CD4-positive, alpha-beta memory T cell (primary cell): ENCODE measurements around the gene C4BPB. TPM values are rescaled to one million over a fixed set of nuclear protein-coding genes. Genes with fewer than 3 reads are reported as not detected.

Source experiments
- CTCF ChIA-PET: fragments of 350-600 bp; sonication (Branson Sonifier 250); formaldehyde crosslinking; loops from one replicate; lab custom pipeline; 2021; ENCODE audit warnings: inconsistent platforms; ENCODE audit not compliant: partially characterized antibody; lab: Charles Lee
- POLR2A ChIA-PET: fragments of 350-600 bp; sonication (Branson Sonifier 250); formaldehyde crosslinking; loops from one replicate; lab custom pipeline; 2021; ENCODE audit not compliant: partially characterized antibody; lab: Charles Lee
- DNase-seq, 5 donors: peaks; one replicate each; pipeline versions ENCODE4 v3.0.0 to v3.0.0-alpha.2; 2020 to 2022; ENCODE audit warnings: mixed read lengths in 1 of 5
- H3K27ac ChIP-seq: one replicate; pipeline ENCODE4 v1.7.0; 2013; ENCODE audit warnings: low read depth, low read length
- H3K27me3 ChIP-seq: 2 replicates; pipeline ENCODE4 v1.7.0; 2013; ENCODE audit warnings: mild to moderate bottlenecking, low read length, moderate library complexity; ENCODE audit not compliant: insufficient read depth
- H3K36me3 ChIP-seq: 2 replicates; pipeline ENCODE4 v1.7.0; 2013; ENCODE audit warnings: mild to moderate bottlenecking, low read length, moderate library complexity; ENCODE audit not compliant: insufficient read depth
- H3K4me1 ChIP-seq: 2 replicates; pipeline ENCODE4 v1.7.0; 2013; ENCODE audit warnings: mild to moderate bottlenecking, low read length, moderate library complexity; ENCODE audit not compliant: insufficient read depth
- H3K4me3 ChIP-seq, 2 donors: one replicate each; pipeline ENCODE4 v1.7.0; 2013; ENCODE audit warnings: low read length in 2 of 2, mild to moderate bottlenecking in 1 of 2
- H3K9me3 ChIP-seq, 2 donors: one replicate each; pipeline ENCODE4 v1.7.0; 2013; ENCODE audit warnings: low read length in 2 of 2, control low read depth in 1 of 2; ENCODE audit not compliant: control insufficient read depth in 1 of 2
- H3K27ac Mint-ChIP-seq, 7 donors: one replicate each; pipeline ENCODE4 v1.8.0; 2020 to 2021; ENCODE audit warnings: mixed read lengths in 7 of 7, mild to moderate bottlenecking in 6 of 7, inconsistent platforms in 3 of 7, moderate library complexity in 3 of 7
- H3K27me3 Mint-ChIP-seq, 2 donors: one replicate each; pipeline ENCODE4 v1.8.0; 2020 to 2021; ENCODE audit warnings: mixed read lengths in 2 of 2
- H3K36me3 Mint-ChIP-seq, 2 donors: one replicate each; pipeline ENCODE4 v1.8.0; 2020 to 2021; ENCODE audit warnings: mixed read lengths in 2 of 2, inconsistent platforms in 1 of 2, mild to moderate bottlenecking in 1 of 2
- H3K4me1 Mint-ChIP-seq, 4 donors: one replicate each; pipeline ENCODE4 v1.8.0; 2020 to 2021; ENCODE audit warnings: mixed read lengths in 4 of 4, mild to moderate bottlenecking in 1 of 4
- H3K4me3 Mint-ChIP-seq, 8 donors: one replicate each; pipeline ENCODE4 v1.8.0; 2020 to 2021; ENCODE audit warnings: mixed read lengths in 8 of 8, mild to moderate bottlenecking in 7 of 8, moderate library complexity in 6 of 8, inconsistent platforms in 3 of 8
- H3K9me3 Mint-ChIP-seq, 8 donors: one replicate each; pipeline ENCODE4 v1.8.0; 2020 to 2021; ENCODE audit warnings: mixed read lengths in 8 of 8, mild to moderate bottlenecking in 5 of 8, inconsistent platforms in 3 of 8, moderate library complexity in 1 of 8
- intact Hi-C: fragments of 100-400 bp; cut with micrococcal nuclease; formaldehyde crosslinking; loops from one replicate; pipeline ENCODE4 v1.15.1; 2023
- polyA plus RNA-seq, 2 donors: library from polyadenylated mRNA; unstranded; fragments of 300-500 nt; fragmentation: Illumina TruSeq; gene quantifications; one replicate each; pipeline ENCODE4 v1.2.3, GENCODE V29; 2021
- total RNA-seq, 2 experiments: library from RNA; stranded (reverse); gene quantifications; one replicate each; pipeline ENCODE4 v1.2.3, GENCODE V29; 2021

C4BPB gene
- total and polyA plus RNA-seq, 4 experiments from 2014 or later = 0.35 to 0.90 TPM; not detected in 2

DNA sequence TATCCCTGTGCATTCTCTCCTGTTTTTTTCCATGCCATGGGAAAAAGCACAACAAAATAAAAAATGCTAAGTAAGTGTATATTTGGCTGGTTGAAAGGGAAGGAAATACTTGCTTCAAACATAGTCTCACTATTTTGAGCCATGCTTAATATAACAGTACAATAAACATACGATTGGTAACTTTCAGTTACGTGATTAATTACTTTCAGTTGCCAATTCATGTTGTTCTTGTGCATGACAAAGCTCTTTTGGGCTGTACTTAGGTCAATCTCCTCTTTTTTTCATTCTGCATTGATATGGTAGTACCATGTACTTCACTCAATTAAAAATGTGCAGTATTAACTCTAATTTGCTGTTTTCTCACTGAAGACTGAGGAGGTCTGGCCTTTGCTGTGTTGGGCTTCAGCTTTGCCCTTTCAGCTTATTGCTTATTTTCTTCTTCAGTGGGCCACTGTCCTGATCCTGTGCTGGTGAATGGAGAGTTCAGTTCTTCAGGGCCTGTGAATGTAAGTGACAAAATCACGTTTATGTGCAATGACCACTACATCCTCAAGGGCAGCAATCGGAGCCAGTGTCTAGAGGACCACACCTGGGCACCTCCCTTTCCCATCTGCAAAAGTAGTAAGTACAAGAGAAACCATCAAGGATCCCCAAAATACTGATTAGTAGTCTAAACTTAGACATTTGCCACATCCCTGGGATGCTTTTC lies 2.7 kb downstream of the C4BPB start:
- Mint-ChIP-seq H3K9me3 (no peaks in the 10 kb centered on the region), H3K4me1 (peaks cover 0 to 5% (median 2%) of the 10 kb centered on the region in 4 donors), H3K36me3 (no peaks in the 10 kb centered on the region), H3K4me3 (no peak overlapping the region), H3K27ac (no peak overlapping the region), H3K27me3 (peaks cover 7 to 9% of the 10 kb centered on the region in 2 donors)
- ChIA-PET POLR2A (no interaction called here), CTCF (interaction anchor here (3.9 kb wide), 1 partner anchor 314 kb away, joined by 13 read pairs; no protein-coding TSS in a partner anchor)
- no peak overlapping the region for H3K27ac ChIP-seq
- no peak for DNase-seq
- intact Hi-C loops = no loop called here
- no peaks in the 10 kb centered on the region for H3K9me3 ChIP-seq
- H3K27me3 ChIP-seq = no peaks in the 10 kb centered on the region
- H3K36me3 ChIP-seq = no peaks in the 10 kb centered on the region
- no peaks in the 10 kb centered on the region for H3K4me1 ChIP-seq
- H3K4me3 ChIP-seq = no peak overlapping the region

DNA sequence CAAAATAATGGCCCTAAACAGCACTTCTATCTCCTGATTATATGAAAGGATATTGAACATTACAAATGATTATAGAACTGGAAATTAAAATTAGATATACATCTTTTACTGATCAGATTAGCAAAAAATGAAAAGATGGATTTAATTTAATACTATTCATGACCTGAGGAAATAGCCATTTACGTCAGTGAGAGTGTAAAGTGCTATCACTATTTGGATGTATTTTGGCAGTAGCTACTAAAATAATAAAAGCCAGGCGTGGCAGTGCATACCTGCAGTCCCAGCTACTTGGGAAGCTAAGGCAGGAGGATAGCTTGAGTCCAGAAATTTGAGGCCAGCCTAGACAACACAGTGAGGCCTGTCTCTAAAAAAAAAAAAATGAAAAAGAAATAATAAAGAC lies 5.3 kb downstream of the C4BPB start:
- peaks cover 9% of the 10 kb centered on the region in 2 donors for H3K27me3 Mint-ChIP-seq
- Histone ChIP-seq H3K36me3 (no peaks in the 10 kb centered on the region), H3K27ac (no peak overlapping the region), H3K27me3 (no peaks in the 10 kb centered on the region), H3K4me1 (no peaks in the 10 kb centered on the region), H3K4me3 (no peak overlapping the region), H3K9me3 (no peaks in the 10 kb centered on the region)
- no peaks in the 10 kb centered on the region for H3K9me3 Mint-ChIP-seq
- no peak overlapping the region for H3K27ac Mint-ChIP-seq
- no peak for DNase-seq
- peaks cover 0 to 5% (median 2%) of the 10 kb centered on the region in 4 donors for H3K4me1 Mint-ChIP-seq
- CTCF ChIA-PET = interaction anchor here (0.8 to 1.9 kb wide), 2 partner anchors 14 to 311 kb away, joined by 4 to 7 read pairs; no protein-coding TSS in a partner anchor
- H3K36me3 Mint-ChIP-seq = no peaks in the 10 kb centered on the region
- H3K4me3 Mint-ChIP-seq = no peak overlapping the region
- intact Hi-C loops = no loop called here
- POLR2A ChIA-PET = no interaction called here

DNA sequence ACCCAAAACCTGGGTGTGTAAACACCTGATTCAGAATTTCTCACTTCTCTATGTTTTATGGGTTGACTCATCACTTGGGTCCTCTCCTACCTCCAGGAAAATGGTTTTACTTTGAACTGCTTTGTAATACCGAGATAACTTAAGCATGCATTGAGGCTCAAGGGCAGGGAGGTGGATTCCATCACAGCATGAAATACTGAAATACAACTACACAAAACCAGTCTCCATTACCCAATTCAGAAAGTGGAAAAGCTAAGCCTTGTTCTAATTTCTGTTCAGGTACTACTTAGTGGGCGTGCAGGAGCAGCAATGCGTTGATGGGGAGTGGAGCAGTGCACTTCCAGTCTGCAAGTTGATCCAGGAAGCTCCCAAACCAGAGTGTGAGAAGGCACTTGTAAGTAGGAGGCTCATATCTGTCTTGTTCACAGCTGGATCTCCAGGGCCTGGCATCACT lies 9.2 kb downstream of the C4BPB start:
- H3K27ac Mint-ChIP-seq = no peak overlapping the region
- POLR2A ChIA-PET = interaction anchor here (0.8 kb wide), 1 partner anchor 223 kb away, joined by 3 read pairs; no protein-coding TSS in a partner anchor
- intact Hi-C loops = no loop called here

DNA sequence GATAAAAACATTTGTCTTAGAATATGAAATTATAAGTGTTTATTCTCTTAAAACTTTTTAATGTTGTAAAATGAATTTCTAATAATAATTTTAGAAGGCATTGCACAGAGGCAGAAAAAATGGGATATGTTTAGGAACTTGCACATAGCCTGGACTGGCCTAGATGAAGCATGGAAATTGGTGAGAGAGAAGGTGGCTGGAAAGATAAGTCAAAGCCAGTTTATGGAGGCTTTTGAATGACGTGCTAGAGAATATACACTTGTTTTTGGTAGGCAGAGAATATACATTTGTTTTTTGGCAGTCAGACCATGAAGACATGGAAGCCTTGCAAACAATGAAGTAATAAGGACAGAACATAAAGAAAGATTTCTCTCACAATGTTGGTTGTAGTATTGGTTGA lies 13.1 kb downstream of the C4BPB start:
- intact Hi-C loops = no loop called here
- Histone ChIP-seq H3K36me3 (no peaks in the 10 kb centered on the region), H3K4me1 (no peaks in the 10 kb centered on the region), H3K27me3 (no peaks in the 10 kb centered on the region), H3K9me3 (no peaks in the 10 kb centered on the region), H3K27ac (no peak overlapping the region), H3K4me3 (no peak overlapping the region)
- ChIA-PET CTCF (no interaction called here), POLR2A (no interaction called here)
- Mint-ChIP-seq H3K9me3 (no peaks in the 10 kb centered on the region), H3K27me3 (peaks cover 5 to 10% of the 10 kb centered on the region in 2 donors), H3K36me3 (no peaks in the 10 kb centered on the region), H3K4me3 (no peak overlapping the region), H3K27ac (no peak overlapping the region), H3K4me1 (no peaks in the 10 kb centered on the region)
- DNase-seq = no peak

More for the DNA sequence above, 9.2 kb downstream of the C4BPB start:
- no peak for DNase-seq
- Histone ChIP-seq H3K27ac (no peak overlapping the region), H3K36me3 (no peaks in the 10 kb centered on the region), H3K4me1 (no peaks in the 10 kb centered on the region), H3K4me3 (no peak overlapping the region), H3K9me3 (no peaks in the 10 kb centered on the region), H3K27me3 (no peaks in the 10 kb centered on the region)
- Mint-ChIP-seq H3K9me3 (no peaks in the 10 kb centered on the region), H3K4me3 (no peak overlapping the region), H3K36me3 (no peaks in the 10 kb centered on the region), H3K4me1 (no peaks in the 10 kb centered on the region), H3K27me3 (peaks cover 13% of the 10 kb centered on the region in 2 donors)
- CTCF ChIA-PET = no interaction called here

DNA sequence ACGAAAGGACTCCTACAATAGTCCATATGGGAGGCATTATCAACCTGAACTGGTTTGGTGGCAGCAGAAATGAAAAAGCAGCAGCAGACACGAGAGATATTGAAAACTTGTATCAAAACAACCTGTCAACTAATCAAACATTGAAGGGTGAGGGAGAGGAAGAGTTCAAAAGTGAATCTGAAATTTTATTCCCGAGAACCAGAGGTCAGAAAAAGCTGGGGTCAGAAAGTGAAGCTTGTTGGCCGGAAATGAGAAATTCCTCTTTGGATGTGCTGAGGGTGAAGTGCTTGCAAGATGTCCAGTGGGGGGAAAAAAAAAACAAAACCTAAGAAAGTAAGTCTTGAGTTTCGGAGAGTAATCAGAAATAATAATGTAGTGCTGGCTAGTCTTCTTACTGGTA lies 13.5 kb downstream of the C4BPB start:
- CTCF ChIA-PET = no interaction called here
- Mint-ChIP-seq H3K27ac (no peak overlapping the region), H3K9me3 (no peaks in the 10 kb centered on the region), H3K4me3 (no peak overlapping the region), H3K4me1 (no peaks in the 10 kb centered on the region), H3K36me3 (no peaks in the 10 kb centered on the region), H3K27me3 (peaks cover 7 to 10% of the 10 kb centered on the region in 2 donors)
- no peak overlapping the region for H3K4me3 ChIP-seq
- H3K27me3 ChIP-seq = no peaks in the 10 kb centered on the region
- no peak overlapping the region for H3K27ac ChIP-seq
- intact Hi-C loops = no loop called here
- POLR2A ChIA-PET = no interaction called here
- H3K4me1 ChIP-seq = no peaks in the 10 kb centered on the region
- no peaks in the 10 kb centered on the region for H3K36me3 ChIP-seq
- no peak for DNase-seq
- no peaks in the 10 kb centered on the region for H3K9me3 ChIP-seq

DNA sequence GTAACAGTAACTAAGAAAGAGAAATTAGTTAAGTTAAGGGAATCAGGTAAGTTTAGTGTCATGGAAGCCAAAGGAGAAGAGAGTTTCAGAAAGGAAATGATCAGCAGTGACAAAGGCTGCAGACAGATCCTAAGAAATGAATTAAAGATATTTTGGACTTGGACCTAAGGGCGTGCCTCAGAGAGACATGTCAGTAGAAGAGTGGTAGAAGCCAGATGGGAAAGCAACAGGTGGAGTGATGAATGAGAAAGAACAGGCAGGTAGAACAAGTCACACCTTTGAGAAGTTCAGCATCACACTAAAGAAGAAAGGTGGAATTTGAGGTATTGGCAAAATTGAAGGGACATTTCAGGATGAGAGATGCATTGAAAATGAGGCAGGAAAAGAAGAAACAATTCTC lies 14.0 kb downstream of the C4BPB start:
- Mint-ChIP-seq H3K4me3 (no peak overlapping the region), H3K4me1 (no peaks in the 10 kb centered on the region), H3K27me3 (peaks cover 8 to 11% of the 10 kb centered on the region in 2 donors), H3K9me3 (no peaks in the 10 kb centered on the region), H3K27ac (no peak overlapping the region), H3K36me3 (no peaks in the 10 kb centered on the region)
- no peaks in the 10 kb centered on the region for H3K36me3 ChIP-seq
- no peak overlapping the region for H3K27ac ChIP-seq
- H3K4me1 ChIP-seq = no peaks in the 10 kb centered on the region
- ChIA-PET POLR2A (no interaction called here), CTCF (no interaction called here)
- no peaks in the 10 kb centered on the region for H3K9me3 ChIP-seq
- DNase-seq = no peak
- no peaks in the 10 kb centered on the region for H3K27me3 ChIP-seq
- intact Hi-C loops = no loop called here
- H3K4me3 ChIP-seq = no peak overlapping the region

DNA sequence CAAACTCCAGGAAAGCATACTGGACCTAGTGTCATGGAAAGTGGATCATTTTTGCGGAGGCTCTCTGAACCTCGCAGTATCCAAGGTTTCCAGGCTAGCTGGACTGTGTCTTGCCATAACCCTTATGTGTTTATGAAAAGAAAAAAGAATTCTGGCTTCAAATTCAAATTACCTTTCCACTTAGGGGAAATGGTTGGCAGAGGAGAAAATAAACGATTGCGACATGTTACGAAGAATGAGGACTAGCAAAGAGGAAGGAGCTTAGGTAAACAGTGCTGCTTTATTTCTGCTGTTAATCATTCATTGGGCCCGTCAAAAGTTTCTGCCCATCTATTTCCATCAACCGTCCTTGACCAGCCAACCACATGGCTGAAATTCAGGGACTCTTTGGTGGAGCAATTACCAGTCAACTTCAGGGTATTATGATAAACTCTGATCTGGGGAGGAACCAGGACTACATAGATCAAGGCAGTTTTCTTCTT lies 15.3 kb downstream of the C4BPB start, which contains the start of gene C4BPA:
Gene C4BPA (plus strand): TSS at position 342 of the 482 bp plus-strand sequence. CDS start 8,793 bp downstream, outside the sequence.
- ChIA-PET CTCF (no interaction called here), POLR2A (no interaction called here)
- no peak for DNase-seq
- Histone ChIP-seq H3K4me1 (no peaks in the 10 kb centered on the region), H3K27ac (no peak within 1 kb of the TSS), H3K36me3 (no peaks in the 10 kb centered on the region), H3K27me3 (no peaks in the 10 kb centered on the region), H3K9me3 (no peaks in the 10 kb centered on the region), H3K4me3 (no peak within 1 kb of the TSS)
- H3K27me3 Mint-ChIP-seq = peaks cover 10 to 15% of the 10 kb centered on the region in 2 donors
- H3K4me3 Mint-ChIP-seq = no peak within 1 kb of the TSS
- no peaks in the 10 kb centered on the region for H3K9me3 Mint-ChIP-seq
- H3K27ac Mint-ChIP-seq = no peak within 1 kb of the TSS
- intact Hi-C loops = no loop called here
- no peaks in the 10 kb centered on the region for H3K4me1 Mint-ChIP-seq
- no peaks in the 10 kb centered on the region for H3K36me3 Mint-ChIP-seq
